ENCODE data around the gene CUX1. TPM values are rescaled to one million over a fixed set of nuclear protein-coding genes. Genes with fewer than 3 reads are reported as not detected.

CUX1 gene
- total RNA-seq, 1 donor from 2014 or later = 66.4 TPM

GRCh38 chr7:102097601-102098161 is 280.3 kb downstream of the CUX1 start:
- Histone ChIP-seq H3K4me2 (peak overlapping the region; percentile 58), H3K27ac (peak overlapping the region; percentile 95), H3K79me2 (ENCODE audit: low read depth) (no peaks in the 10 kb centered on the region), H4K20me1 (ENCODE audit: low read depth) (peaks cover 50% of the 10 kb centered on the region), H3K9ac (no peak overlapping the region), H3F3A (ENCODE audit: low read depth) (peaks cover 41% of the 10 kb centered on the region), H3K4me1 (peaks cover 41% of the 10 kb centered on the region), H3K36me3 (no peaks in the 10 kb centered on the region), H2AFZ (replicated peaks) (no peak overlapping the region), H3K9me3 (ENCODE audit: low read depth) (no peaks in the 10 kb centered on the region), H3K27me3 (no peaks in the 10 kb centered on the region), H3K4me3 (no peak overlapping the region)
- Mint-ChIP-seq H3K27me3 (ENCODE audit: insufficient read depth, low read depth) (peaks cover 2% of the 10 kb centered on the region), H3K9me3 (no peaks in the 10 kb centered on the region), H3K4me3 (peak overlapping the region; percentile 67), H3K4me1 (peaks cover 48% of the 10 kb centered on the region), H3K27ac (peak overlapping the region; percentile 81), H3K36me3 (peaks cover 9% of the 10 kb centered on the region)
- DNase-seq (ENCODE audit: low spot score) = peak; percentile 90
- TF ChIP-seq EZH2 (IDR thresholded peaks at IDR 0.05) (no peak), EZH2phosphoT487 (IDR thresholded peaks at IDR 0.05) (peak; percentile 72)
- TF ChIP-seq, protein P1, sequence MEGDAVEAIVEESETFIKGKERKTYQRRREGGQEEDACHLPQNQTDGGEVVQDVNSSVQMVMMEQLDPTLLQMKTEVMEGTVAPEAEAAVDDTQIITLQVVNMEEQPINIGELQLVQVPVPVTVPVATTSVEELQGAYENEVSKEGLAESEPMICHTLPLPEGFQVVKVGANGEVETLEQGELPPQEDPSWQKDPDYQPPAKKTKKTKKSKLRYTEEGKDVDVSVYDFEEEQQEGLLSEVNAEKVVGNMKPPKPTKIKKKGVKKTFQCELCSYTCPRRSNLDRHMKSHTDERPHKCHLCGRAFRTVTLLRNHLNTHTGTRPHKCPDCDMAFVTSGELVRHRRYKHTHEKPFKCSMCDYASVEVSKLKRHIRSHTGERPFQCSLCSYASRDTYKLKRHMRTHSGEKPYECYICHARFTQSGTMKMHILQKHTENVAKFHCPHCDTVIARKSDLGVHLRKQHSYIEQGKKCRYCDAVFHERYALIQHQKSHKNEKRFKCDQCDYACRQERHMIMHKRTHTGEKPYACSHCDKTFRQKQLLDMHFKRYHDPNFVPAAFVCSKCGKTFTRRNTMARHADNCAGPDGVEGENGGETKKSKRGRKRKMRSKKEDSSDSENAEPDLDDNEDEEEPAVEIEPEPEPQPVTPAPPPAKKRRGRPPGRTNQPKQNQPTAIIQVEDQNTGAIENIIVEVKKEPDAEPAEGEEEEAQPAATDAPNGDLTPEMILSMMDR (IDR thresholded peaks at IDR 0.05) = no peak

DNA sequence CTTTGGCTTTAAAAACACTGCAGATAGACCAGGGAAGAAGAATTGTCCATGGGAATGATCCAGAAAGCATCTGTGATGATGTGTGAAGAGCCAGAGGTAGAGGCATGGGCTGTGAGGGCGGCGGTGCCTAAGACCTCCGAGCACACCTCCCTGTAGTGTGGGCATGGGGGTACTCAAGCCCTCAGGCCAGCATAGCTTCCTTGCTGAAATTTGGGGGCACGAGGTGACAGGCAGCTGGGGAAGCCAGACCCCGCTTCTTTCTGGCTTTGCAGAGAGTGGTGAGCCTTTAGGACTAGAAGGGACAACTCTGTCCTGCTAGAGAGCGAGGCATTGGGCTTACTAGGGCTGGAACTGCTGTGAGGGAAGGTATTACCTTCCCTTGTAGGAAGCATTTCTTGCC is 281.6 kb downstream of the CUX1 start:
- no peak overlapping the region for H3K27ac Mint-ChIP-seq
- H3K9ac ChIP-seq = no peak overlapping the region
- peaks cover 32% of the 10 kb centered on the region for H3K4me1 ChIP-seq
- H3K9me3 ChIP-seq (ENCODE audit: low read depth) = no peaks in the 10 kb centered on the region
- H3K27me3 ChIP-seq = no peaks in the 10 kb centered on the region
- no peak for DNase-seq (ENCODE audit: low spot score)
- H4K20me1 ChIP-seq (ENCODE audit: low read depth) = peaks cover 43% of the 10 kb centered on the region
- no peaks in the 10 kb centered on the region for H3K9me3 Mint-ChIP-seq
- peaks cover 41% of the 10 kb centered on the region for H3F3A ChIP-seq (ENCODE audit: low read depth)
- H3K4me3 ChIP-seq = no peak overlapping the region
- H3K36me3 ChIP-seq = no peaks in the 10 kb centered on the region
- no peak overlapping the region for H3K4me3 Mint-ChIP-seq
- H3K36me3 Mint-ChIP-seq = peaks cover 12% of the 10 kb centered on the region
- H3K27me3 Mint-ChIP-seq (ENCODE audit: insufficient read depth, low read depth) = peaks cover 2% of the 10 kb centered on the region
- peaks cover 43% of the 10 kb centered on the region for H3K4me1 Mint-ChIP-seq
- no peaks in the 10 kb centered on the region for H3K79me2 ChIP-seq (ENCODE audit: low read depth)
- H3K27ac ChIP-seq = no peak overlapping the region
- no peak overlapping the region for H3K4me2 ChIP-seq
- no peak for TF ChIP-seq EZH2 (IDR thresholded peaks at IDR 0.05)
- no peak for TF ChIP-seq EZH2phosphoT487 (IDR thresholded peaks at IDR 0.05)
- TF ChIP-seq, protein P1 (IDR thresholded peaks at IDR 0.05) = no peak
- no peak overlapping the region for H2AFZ ChIP-seq (replicated peaks)

DNA sequence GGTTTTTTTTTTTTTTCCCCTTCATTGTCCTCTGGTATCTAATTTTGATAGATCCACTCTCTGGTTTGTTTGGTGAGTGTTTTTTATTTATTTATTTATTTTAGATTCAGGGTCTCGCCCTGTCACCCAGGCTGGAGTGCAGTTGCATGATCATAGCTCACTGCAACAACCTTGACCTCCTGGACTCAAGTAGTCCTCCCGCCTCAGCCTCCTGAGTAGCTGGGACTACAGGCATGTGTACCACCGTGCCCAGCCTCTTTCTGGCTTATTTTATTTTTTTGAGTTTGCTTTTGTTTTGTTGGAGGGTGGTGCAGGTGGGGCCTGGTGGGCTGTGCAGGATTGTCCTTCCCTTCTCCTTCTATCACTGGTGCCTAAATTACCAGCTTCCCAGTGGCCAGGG is 282.0 kb downstream of the CUX1 start:
- no peaks in the 10 kb centered on the region for H3K9me3 ChIP-seq (ENCODE audit: low read depth)
- no peak overlapping the region for H2AFZ ChIP-seq (replicated peaks)
- H3K9ac ChIP-seq = no peak overlapping the region
- peaks cover 30% of the 10 kb centered on the region for H3K4me1 ChIP-seq
- TF ChIP-seq EZH2phosphoT487 (IDR thresholded peaks at IDR 0.05) (no peak), EZH2 (IDR thresholded peaks at IDR 0.05) (no peak)
- TF ChIP-seq, protein P1 (IDR thresholded peaks at IDR 0.05) = no peak
- Mint-ChIP-seq H3K36me3 (peaks cover 17% of the 10 kb centered on the region), H3K4me1 (peaks cover 40% of the 10 kb centered on the region), H3K9me3 (no peaks in the 10 kb centered on the region), H3K27me3 (ENCODE audit: insufficient read depth, low read depth) (peaks cover 2% of the 10 kb centered on the region), H3K27ac (no peak overlapping the region), H3K4me3 (no peak overlapping the region)
- peaks cover 37% of the 10 kb centered on the region for H3F3A ChIP-seq (ENCODE audit: low read depth)
- no peaks in the 10 kb centered on the region for H3K36me3 ChIP-seq
- no peak overlapping the region for H3K27ac ChIP-seq
- no peak for DNase-seq (ENCODE audit: low spot score)
- no peaks in the 10 kb centered on the region for H3K79me2 ChIP-seq (ENCODE audit: low read depth)
- H4K20me1 ChIP-seq (ENCODE audit: low read depth) = peaks cover 38% of the 10 kb centered on the region
- H3K27me3 ChIP-seq = no peaks in the 10 kb centered on the region
- H3K4me3 ChIP-seq = no peak overlapping the region
- no peak overlapping the region for H3K4me2 ChIP-seq

All from neural progenitor cell (in vitro differentiated cells).